PC-3 (cell line): ENCODE results near the gene FAM110A. TPM values are rescaled to one million over a fixed set of nuclear protein-coding genes. Genes with fewer than 3 reads are reported as not detected.
A peak's percentile ranks its signal among the peaks of the same experiment; 100 is the strongest.

Experiments used
- ATAC-seq: fragments of 200-7000 bp; cut with Tn5 transposase; 2 replicates; pipeline ENCODE4 v1.9.1; 2020; ENCODE audit warnings: mild to moderate bottlenecking, moderate library complexity
- BruUV-seq: library from RNA; stranded (reverse); fragments of 400-500 nt; replicated peaks from 2 replicates; lab custom pipeline; 2021; lab: Mats Ljungman, UMichigan
- CTCF ChIA-PET: fragments of 300-600 bp; sonication (Branson Sonifier 250); formaldehyde crosslinking; loops from one replicate; lab custom pipeline; 2022; ENCODE audit warnings: antibody characterized with exemption; lab: Charles Lee
- POLR2A ChIA-PET: fragments of 300-600 bp; sonication (Branson Sonifier 250); formaldehyde crosslinking; loops from one replicate; lab custom pipeline; 2022; ENCODE audit warnings: antibody characterized with exemption; ENCODE audit not compliant: unreplicated experiment; lab: Charles Lee
- DNase-seq: peaks from one replicate; pipeline ENCODE4 v3.0.0-alpha.2; 2015
- H2AFZ ChIP-seq: fragments of 300-600 bp; sonication (generic); 2 replicates; pipeline ENCODE4 v1.6.0; 2016; ENCODE audit warnings: antibody characterized with exemption, low read length
- H3F3A ChIP-seq: fragments of 300-600 bp; sonication (generic); one replicate; pipeline ENCODE4 v1.6.0; 2017; ENCODE audit warnings: antibody characterized with exemption, low read length, control low read depth, mild to moderate bottlenecking; ENCODE audit not compliant: unreplicated experiment
- H3K27ac ChIP-seq: fragments of 300-600 bp; sonication (generic); 2 replicates; pipeline ENCODE4 v1.5.1; 2016; ENCODE audit warnings: mild to moderate bottlenecking, low read length
- H3K27me3 ChIP-seq: fragments of 300-600 bp; sonication (generic); 2 replicates; pipeline ENCODE4 v1.6.1; 2016; ENCODE audit warnings: low read length, mixed read lengths
- H3K36me3 ChIP-seq: fragments of 300-600 bp; sonication (generic); 2 replicates; pipeline ENCODE4 v1.6.1; 2016; ENCODE audit warnings: low read depth, mixed run types, low read length, mixed read lengths
- H3K4me1 ChIP-seq: fragments of 300-600 bp; sonication (generic); 2 replicates; pipeline ENCODE4 v1.5.1; 2016; ENCODE audit warnings: low read length; ENCODE audit not compliant: insufficient read depth
- H3K4me2 ChIP-seq: fragments of 300-600 bp; sonication (generic); 2 replicates; pipeline ENCODE4 v1.6.0; 2016; ENCODE audit warnings: low read length
- H3K4me3 ChIP-seq: fragments of 300-600 bp; sonication (generic); 2 replicates; pipeline ENCODE4 v1.5.1; 2016; ENCODE audit warnings: mild to moderate bottlenecking, low read length, mixed read lengths
- H3K79me2 ChIP-seq: fragments of 300-600 bp; sonication (generic); 2 replicates; pipeline ENCODE4 v1.6.1; 2017; ENCODE audit warnings: low read length, mixed read lengths
- H3K9ac ChIP-seq: fragments of 300-600 bp; sonication (generic); 2 replicates; pipeline ENCODE4 v1.6.0; 2016; ENCODE audit warnings: mild to moderate bottlenecking, low read length
- H3K9me2 ChIP-seq: fragments of 300-600 bp; sonication (generic); replicated peaks from 2 replicates; pipeline ENCODE4 v1.6.1; 2016; ENCODE audit warnings: mixed run types, low read length, mixed read lengths
- H3K9me3 ChIP-seq: fragments of 300-600 bp; sonication (generic); 2 replicates; pipeline ENCODE4 v1.6.1; 2016; ENCODE audit warnings: low read length, mixed read lengths
- H4K20me1 ChIP-seq: fragments of 300-600 bp; sonication (generic); 2 replicates; pipeline ENCODE4 v1.6.1; 2016; ENCODE audit warnings: low read length, mixed read lengths
- CTCF ChIP-seq: fragments of 300-600 bp; sonication (generic); conservative IDR thresholded peaks from 2 replicates; pipeline ENCODE4 v1.5.1; 2017; ENCODE audit warnings: antibody characterized with exemption, low read depth, mild to moderate bottlenecking, low read length
- EZH2 ChIP-seq: fragments of 300-600 bp; sonication (generic); IDR thresholded peaks from one replicate; pipeline ENCODE4 v1.6.1; 2017; ENCODE audit warnings: antibody characterized with exemption, mild to moderate bottlenecking, low read length; ENCODE audit not compliant: unreplicated experiment
- EZH2phosphoT487 ChIP-seq: fragments of 300-600 bp; sonication (generic); IDR thresholded peaks from 2 replicates; pipeline ENCODE4 v1.6.1; 2018; ENCODE audit warnings: mild to moderate bottlenecking, antibody characterized with exemption, low read length, borderline replicate concordance
- intact Hi-C: fragments of 100-400 bp; cut with micrococcal nuclease; formaldehyde crosslinking; loops from 2 replicates; pipeline ENCODE4 v1.9.0; 2023
- total RNA-seq: library from RNA; depleted of rRNA; stranded (reverse); fragments of >200 nt; gene quantifications from 2 replicates; pipeline ENCODE4 v1.2.3, GENCODE V29; 2014

FAM110A gene
- total RNA-seq, 1 experiment from 2014 or later = 28.4 TPM

GRCh38 chr20:881051-881782 is 47.7 kb downstream of the FAM110A start:
- H3K36me3 ChIP-seq = no peaks in the 10 kb centered on the region
- H2AFZ ChIP-seq = no peak overlapping the region
- H3K9ac ChIP-seq = no peak overlapping the region
- H3K79me2 ChIP-seq = no peaks in the 10 kb centered on the region
- ChIA-PET CTCF (no interaction called here), POLR2A (no interaction called here)
- no peaks in the 10 kb centered on the region for H3K9me3 ChIP-seq
- peak overlapping the region; percentile 50 for H3K4me2 ChIP-seq
- peak; percentile 78 for ATAC-seq
- no peaks in the 10 kb centered on the region for H3F3A ChIP-seq
- peaks cover 11% of the 10 kb centered on the region for H3K4me1 ChIP-seq
- H3K9me2 ChIP-seq = no peaks in the 10 kb centered on the region
- TF ChIP-seq EZH2phosphoT487 = no peak
- TF ChIP-seq EZH2 = no peak
- no peak for TF ChIP-seq CTCF
- H3K27me3 ChIP-seq = peaks cover 15% of the 10 kb centered on the region
- peak; percentile 72 for DNase-seq
- intact Hi-C loops = no loop called here
- no peak overlapping the region for H3K27ac ChIP-seq
- BruUV-seq = no TSS peak
- no peaks in the 10 kb centered on the region for H4K20me1 ChIP-seq
- H3K4me3 ChIP-seq = no peak overlapping the region

DNA sequence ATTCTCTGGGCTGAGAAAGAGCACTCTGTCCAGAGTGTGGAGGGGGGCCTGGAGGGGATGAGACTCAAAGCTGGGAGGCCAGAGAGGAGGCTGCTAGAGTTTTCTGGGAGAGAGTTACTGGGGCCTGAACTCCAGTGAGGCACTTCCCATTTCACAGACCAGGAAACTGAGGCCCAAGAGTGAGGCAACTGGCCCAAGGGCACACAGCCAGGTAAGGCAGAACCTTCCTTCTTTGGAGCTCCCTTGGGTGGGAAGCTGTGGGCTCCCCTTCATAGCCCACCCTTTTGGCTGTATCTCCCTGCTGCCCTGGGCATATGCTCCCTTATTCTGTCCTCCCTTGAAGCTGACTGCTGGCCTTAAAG is 48.2 kb downstream of the FAM110A start:
- ATAC-seq (no peak), DNase-seq (no peak)
- no peak overlapping the region for H3K27ac ChIP-seq
- H3K27me3 ChIP-seq = peaks cover 20% of the 10 kb centered on the region
- TF ChIP-seq CTCF = no peak
- TF ChIP-seq EZH2 = no peak
- no peak for TF ChIP-seq EZH2phosphoT487
- no peaks in the 10 kb centered on the region for H3K36me3 ChIP-seq
- no peaks in the 10 kb centered on the region for H3K79me2 ChIP-seq
- H3F3A ChIP-seq = no peaks in the 10 kb centered on the region
- no peak overlapping the region for H3K4me3 ChIP-seq
- CTCF ChIA-PET = no interaction called here
- peak overlapping the region; percentile 50 for H3K4me2 ChIP-seq
- H3K9me2 ChIP-seq = no peaks in the 10 kb centered on the region
- intact Hi-C loops = no loop called here
- H3K9me3 ChIP-seq = no peaks in the 10 kb centered on the region
- TSS peak; percentile 80 for BruUV-seq
- H4K20me1 ChIP-seq = no peaks in the 10 kb centered on the region
- H3K4me1 ChIP-seq = peaks cover 11% of the 10 kb centered on the region
- no peak overlapping the region for H2AFZ ChIP-seq
- H3K9ac ChIP-seq = no peak overlapping the region
- POLR2A ChIA-PET = no interaction called here
